ENCODE results near the gene OIT3. TPM values are rescaled to one million over a fixed set of nuclear protein-coding genes. Genes with fewer than 3 reads are reported as not detected.

OIT3 gene
- polyA plus RNA-seq (ENCODE audit: insufficient read depth in 1 of 5, insufficient read length in 5 of 5, low replicate concordance in 1 of 5): 1 to 10 TPM in 3 of 5 donors, under 1 TPM in 2; 0.58 to 1.5 (median 1.3) TPM
- long read RNA-seq, donor 1: 0 reads
- long read RNA-seq, donor 2: 0 reads
- long read RNA-seq, donor 3: 0 reads
- long read RNA-seq, donor 4: 0 reads
- long read RNA-seq, donor 5: 0 reads
- long read RNA-seq, donor 6: 0 reads
- long read RNA-seq, donor 7: 0 reads
- long read RNA-seq, donor 8: 0 reads

- no peak for DNase-seq
These were observed at the start of gene OIT3 for GRCh38 chr10:72893136-72893798. TSS of gene OIT3 (plus strand) at chr10:72893739. CDS start at chr10:72893799, 60 bp downstream.

- no peak for DNase-seq
These were observed 47.3 kb upstream of the OIT3 start for GRCh38 chr10:72846238-72846637.

GRCh38 chr10:72847681-72848080 is 45.9 kb upstream of the OIT3 start:
- DNase-seq: no peak

GRCh38 chr10:72850861-72851260 is 42.7 kb upstream of the OIT3 start:
- DNase-seq: no peak

- DNase-seq: no peak
These were observed 42.0 kb upstream of the OIT3 start for GRCh38 chr10:72851509-72851908.

GRCh38 chr10:72852508-72852907 is 41.0 kb upstream of the OIT3 start:
- DNase-seq: no peak

GRCh38 chr10:72855129-72855528 is 38.4 kb upstream of the OIT3 start:
- DNase-seq: no peak

- no peak for DNase-seq
These were observed 37.7 kb upstream of the OIT3 start for GRCh38 chr10:72855790-72856189.

- DNase-seq: no peak
These were observed 35.5 kb upstream of the OIT3 start for GRCh38 chr10:72858067-72858466.

GRCh38 chr10:72862957-72863356 is 30.6 kb upstream of the OIT3 start:
- DNase-seq: no peak

GRCh38 chr10:72875250-72876055 is 18.1 kb upstream of the OIT3 start:
- no peak for DNase-seq

GRCh38 chr10:72879245-72879644 is 14.3 kb upstream of the OIT3 start:
- no peak for DNase-seq

GRCh38 chr10:72881291-72881690 is 12.2 kb upstream of the OIT3 start:
- DNase-seq: no peak

- DNase-seq: no peak
These were observed 9.7 kb upstream of the OIT3 start for GRCh38 chr10:72883861-72884260.

- no peak for DNase-seq
These were observed 7.6 kb upstream of the OIT3 start for GRCh38 chr10:72885953-72886352.

- no peak for DNase-seq
These were observed 6.9 kb upstream of the OIT3 start for GRCh38 chr10:72886621-72887020.

GRCh38 chr10:72887043-72887442 is 6.5 kb upstream of the OIT3 start:
- no peak for DNase-seq

GRCh38 chr10:72888151-72888638 is 5.3 kb upstream of the OIT3 start:
- DNase-seq: no peak

GRCh38 chr10:72889391-72889831 is 4.1 kb upstream of the OIT3 start:
- no peak for DNase-seq

GRCh38 chr10:72890086-72890485 is 3.5 kb upstream of the OIT3 start:
- no peak for DNase-seq

- no peak for DNase-seq
These were observed 1.8 kb downstream of the OIT3 start for GRCh38 chr10:72895236-72895850.

GRCh38 chr10:72898616-72899015 is 5.1 kb downstream of the OIT3 start:
- no peak for DNase-seq

Measured in right lung (tissue), 10 donors.